ENCODE data around the gene NDUFB8. TPM values are rescaled to one million over a fixed set of nuclear protein-coding genes. Genes with fewer than 3 reads are reported as not detected.

The NDUFB8 gene
- total and polyA plus RNA-seq, 2 donors, result 222 to 284 TPM

- peaks cover 16 to 24% of the 10 kb centered on the region in 2 donors for H3K36me3 ChIP-seq (ENCODE audit: control insufficient read depth in 2 of 2, insufficient read depth in 2 of 2, low read length in 1 of 2)
Observed at GRCh38 chr10:100554902-100555301, 25.2 kb upstream of the NDUFB8 start.

GRCh38 chr10:100553929-100554328 lies 24.3 kb upstream of the NDUFB8 start:
- peaks cover 26 to 34% of the 10 kb centered on the region in 2 donors for H3K36me3 ChIP-seq (ENCODE audit: control insufficient read depth in 2 of 2, insufficient read depth in 2 of 2, low read length in 1 of 2)

More at GRCh38 chr10:100554902-100555301, 25.2 kb upstream of the NDUFB8 start:
- peaks cover 0 to 19% of the 10 kb centered on the region in 2 donors for H3K4me1 ChIP-seq (ENCODE audit: control insufficient read depth in 2 of 2, insufficient read depth in 2 of 2, low read length in 2 of 2)
- no peak overlapping the region for H3K4me3 ChIP-seq (ENCODE audit: low read length in 2 of 2)
- no peak for DNase-seq (ENCODE audit: low read depth in 6 of 9, low spot score in 9 of 9)
- WGBS, result 95% methylated on average over 2 of the region's 2 CpGs
- H3K27ac ChIP-seq (ENCODE audit: low read depth in 1 of 2, low read length in 1 of 2), result no peak overlapping the region
- H3K27me3 ChIP-seq (ENCODE audit: control insufficient read depth in 2 of 2, insufficient read depth in 1 of 2, low read length in 1 of 2), result no peaks in the 10 kb centered on the region
- H3K9me3 ChIP-seq (ENCODE audit: control insufficient read depth in 2 of 2, insufficient read depth in 1 of 2, low read length in 1 of 2), result no peaks in the 10 kb centered on the region

GRCh38 chr10:100551738-100552137 lies 22.1 kb upstream of the NDUFB8 start:
- H3K4me1 ChIP-seq (ENCODE audit: control insufficient read depth in 2 of 2, insufficient read depth in 2 of 2, low read length in 2 of 2), result peaks cover 0 to 19% of the 10 kb centered on the region in 2 donors
- H3K36me3 ChIP-seq (ENCODE audit: control insufficient read depth in 2 of 2, insufficient read depth in 2 of 2, low read length in 1 of 2), result peaks cover 48 to 55% of the 10 kb centered on the region in 2 donors
- no peak overlapping the region for H3K27ac ChIP-seq (ENCODE audit: low read depth in 1 of 2, low read length in 1 of 2)
- WGBS, result 78% methylated on average over 5 of the region's 5 CpGs
- DNase-seq (ENCODE audit: low read depth in 6 of 9, low spot score in 9 of 9), result peak in 4 of 9 donors; percentile 27 to 68 (median 34)
- no peak overlapping the region for H3K4me3 ChIP-seq (ENCODE audit: low read length in 2 of 2)
- H3K9me3 ChIP-seq (ENCODE audit: control insufficient read depth in 2 of 2, insufficient read depth in 1 of 2, low read length in 1 of 2), result no peaks in the 10 kb centered on the region
- H3K27me3 ChIP-seq (ENCODE audit: control insufficient read depth in 2 of 2, insufficient read depth in 1 of 2, low read length in 1 of 2), result no peaks in the 10 kb centered on the region

More at GRCh38 chr10:100553929-100554328, 24.3 kb upstream of the NDUFB8 start:
- Histone ChIP-seq H3K9me3 (ENCODE audit: control insufficient read depth in 2 of 2, insufficient read depth in 1 of 2, low read length in 1 of 2) (no peaks in the 10 kb centered on the region), H3K27me3 (ENCODE audit: control insufficient read depth in 2 of 2, insufficient read depth in 1 of 2, low read length in 1 of 2) (no peaks in the 10 kb centered on the region), H3K4me1 (ENCODE audit: control insufficient read depth in 2 of 2, insufficient read depth in 2 of 2, low read length in 2 of 2) (peaks cover 0 to 19% of the 10 kb centered on the region in 2 donors), H3K4me3 (ENCODE audit: low read length in 2 of 2) (no peak overlapping the region), H3K27ac (ENCODE audit: low read depth in 1 of 2, low read length in 1 of 2) (no peak overlapping the region)
- no peak for DNase-seq (ENCODE audit: low read depth in 6 of 9, low spot score in 9 of 9)
- 97% methylated on average over 3 of the region's 3 CpGs for WGBS

GRCh38 chr10:100551196-100551595 lies 21.5 kb upstream of the NDUFB8 start:
- no peaks in the 10 kb centered on the region for H3K27me3 ChIP-seq (ENCODE audit: control insufficient read depth in 2 of 2, insufficient read depth in 1 of 2, low read length in 1 of 2)
- H3K9me3 ChIP-seq (ENCODE audit: control insufficient read depth in 2 of 2, insufficient read depth in 1 of 2, low read length in 1 of 2), result no peaks in the 10 kb centered on the region
- no peak for DNase-seq (ENCODE audit: low read depth in 6 of 9, low spot score in 9 of 9)
- peaks cover 52 to 60% of the 10 kb centered on the region in 2 donors for H3K36me3 ChIP-seq (ENCODE audit: control insufficient read depth in 2 of 2, insufficient read depth in 2 of 2, low read length in 1 of 2)
- peaks cover 0 to 19% of the 10 kb centered on the region in 2 donors for H3K4me1 ChIP-seq (ENCODE audit: control insufficient read depth in 2 of 2, insufficient read depth in 2 of 2, low read length in 2 of 2)
- 93% methylated on average over 4 of the region's 4 CpGs for WGBS
- H3K4me3 ChIP-seq (ENCODE audit: low read length in 2 of 2), result no peak overlapping the region
- H3K27ac ChIP-seq (ENCODE audit: low read depth in 1 of 2, low read length in 1 of 2), result no peak overlapping the region

GRCh38 chr10:100544950-100545349 lies 15.3 kb upstream of the NDUFB8 start:
- H3K4me1 ChIP-seq (ENCODE audit: control insufficient read depth in 2 of 2, insufficient read depth in 2 of 2, low read length in 2 of 2), result no peaks in the 10 kb centered on the region
- no peaks in the 10 kb centered on the region for H3K9me3 ChIP-seq (ENCODE audit: control insufficient read depth in 2 of 2, insufficient read depth in 1 of 2, low read length in 1 of 2)
- 98% methylated on average over 5 of the region's 5 CpGs for WGBS
- H3K4me3 ChIP-seq (ENCODE audit: low read length in 2 of 2), result no peak overlapping the region
- no peak for DNase-seq (ENCODE audit: low read depth in 6 of 9, low spot score in 9 of 9)
- H3K27me3 ChIP-seq (ENCODE audit: control insufficient read depth in 2 of 2, insufficient read depth in 1 of 2, low read length in 1 of 2), result no peaks in the 10 kb centered on the region
- peaks cover 84 to 96% of the 10 kb centered on the region in 2 donors for H3K36me3 ChIP-seq (ENCODE audit: control insufficient read depth in 2 of 2, insufficient read depth in 2 of 2, low read length in 1 of 2)
- H3K27ac ChIP-seq (ENCODE audit: low read depth in 1 of 2, low read length in 1 of 2), result no peak overlapping the region

GRCh38 chr10:100537475-100537874 lies 7.8 kb upstream of the NDUFB8 start:
- Histone ChIP-seq H3K36me3 (ENCODE audit: control insufficient read depth in 2 of 2, insufficient read depth in 2 of 2, low read length in 1 of 2) (peaks cover 29 to 39% of the 10 kb centered on the region in 2 donors), H3K27me3 (ENCODE audit: control insufficient read depth in 2 of 2, insufficient read depth in 1 of 2, low read length in 1 of 2) (no peaks in the 10 kb centered on the region), H3K4me3 (ENCODE audit: low read length in 2 of 2) (no peak overlapping the region), H3K9me3 (ENCODE audit: control insufficient read depth in 2 of 2, insufficient read depth in 1 of 2, low read length in 1 of 2) (no peaks in the 10 kb centered on the region), H3K4me1 (ENCODE audit: control insufficient read depth in 2 of 2, insufficient read depth in 2 of 2, low read length in 2 of 2) (peaks cover 23 to 26% of the 10 kb centered on the region in 2 donors), H3K27ac (ENCODE audit: low read depth in 1 of 2, low read length in 1 of 2) (no peak overlapping the region)
- no peak for DNase-seq (ENCODE audit: low read depth in 6 of 9, low spot score in 9 of 9)
- WGBS, result over 99% methylated on average over 4 of the region's 4 CpGs

GRCh38 chr10:100535715-100536353 lies 6.2 kb upstream of the NDUFB8 start, which contains the start of gene HIF1AN:
TSS of gene HIF1AN (plus strand) at chr10:100535943. CDS start at chr10:100535959, 16 bp downstream.
- DNase-seq (ENCODE audit: low read depth in 6 of 9, low spot score in 9 of 9), result peak; percentile 84 to 98 (median 93)
- Histone ChIP-seq H3K36me3 (ENCODE audit: control insufficient read depth in 2 of 2, insufficient read depth in 2 of 2, low read length in 1 of 2) (peaks cover 20 to 26% of the 10 kb centered on the region in 2 donors), H3K4me3 (ENCODE audit: low read length in 2 of 2) (peak within 1 kb of the TSS; percentile 76 to 81), H3K9me3 (ENCODE audit: control insufficient read depth in 2 of 2, insufficient read depth in 1 of 2, low read length in 1 of 2) (no peaks in the 10 kb centered on the region), H3K27ac (ENCODE audit: low read depth in 1 of 2, low read length in 1 of 2) (peak within 1 kb of the TSS; percentile 36 to 80), H3K4me1 (ENCODE audit: control insufficient read depth in 2 of 2, insufficient read depth in 2 of 2, low read length in 2 of 2) (peaks cover 23 to 26% of the 10 kb centered on the region in 2 donors), H3K27me3 (ENCODE audit: control insufficient read depth in 2 of 2, insufficient read depth in 1 of 2, low read length in 1 of 2) (no peaks in the 10 kb centered on the region)
- under 1% methylated on average over 35 of the region's 35 CpGs for WGBS

GRCh38 chr10:100535338-100535714 lies 5.7 kb upstream of the NDUFB8 start:
- Histone ChIP-seq H3K36me3 (ENCODE audit: control insufficient read depth in 2 of 2, insufficient read depth in 2 of 2, low read length in 1 of 2) (peaks cover 15 to 21% of the 10 kb centered on the region in 2 donors), H3K27ac (ENCODE audit: low read depth in 1 of 2, low read length in 1 of 2) (peak overlapping the region in 1 of 2 donors; percentile 36), H3K27me3 (ENCODE audit: control insufficient read depth in 2 of 2, insufficient read depth in 1 of 2, low read length in 1 of 2) (no peaks in the 10 kb centered on the region), H3K9me3 (ENCODE audit: control insufficient read depth in 2 of 2, insufficient read depth in 1 of 2, low read length in 1 of 2) (no peaks in the 10 kb centered on the region), H3K4me3 (ENCODE audit: low read length in 2 of 2) (peak overlapping the region; percentile 76 to 81), H3K4me1 (ENCODE audit: control insufficient read depth in 2 of 2, insufficient read depth in 2 of 2, low read length in 2 of 2) (peaks cover 23 to 26% of the 10 kb centered on the region in 2 donors)
- DNase-seq (ENCODE audit: low read depth in 6 of 9, low spot score in 9 of 9), result no peak
- 49% methylated on average over 4 of the region's 4 CpGs for WGBS

- no peak overlapping the region for H3K4me3 ChIP-seq (ENCODE audit: low read length in 2 of 2)
- peaks cover 11 to 15% of the 10 kb centered on the region in 2 donors for H3K36me3 ChIP-seq (ENCODE audit: control insufficient read depth in 2 of 2, insufficient read depth in 2 of 2, low read length in 1 of 2)
- peak in 1 of 9 donors; percentile 30 for DNase-seq (ENCODE audit: low read depth in 6 of 9, low spot score in 9 of 9)
- H3K27me3 ChIP-seq (ENCODE audit: control insufficient read depth in 2 of 2, insufficient read depth in 1 of 2, low read length in 1 of 2), result no peaks in the 10 kb centered on the region
- 29% methylated on average over 2 of the region's 2 CpGs for WGBS
- no peak overlapping the region for H3K27ac ChIP-seq (ENCODE audit: low read depth in 1 of 2, low read length in 1 of 2)
- no peaks in the 10 kb centered on the region for H3K9me3 ChIP-seq (ENCODE audit: control insufficient read depth in 2 of 2, insufficient read depth in 1 of 2, low read length in 1 of 2)
- H3K4me1 ChIP-seq (ENCODE audit: control insufficient read depth in 2 of 2, insufficient read depth in 2 of 2, low read length in 2 of 2), result peaks cover 29 to 31% of the 10 kb centered on the region in 2 donors
Observed at GRCh38 chr10:100534726-100535125, 5.1 kb upstream of the NDUFB8 start.
